GM04504 (cell line): ENCODE results near the gene MAPK11.

Experiments
- DNase-seq: peaks from one replicate; pipeline ENCODE4 v3.0.0-alpha.2; 2012; ENCODE audit warnings: low read depth

The MAPK11 gene

DNA sequence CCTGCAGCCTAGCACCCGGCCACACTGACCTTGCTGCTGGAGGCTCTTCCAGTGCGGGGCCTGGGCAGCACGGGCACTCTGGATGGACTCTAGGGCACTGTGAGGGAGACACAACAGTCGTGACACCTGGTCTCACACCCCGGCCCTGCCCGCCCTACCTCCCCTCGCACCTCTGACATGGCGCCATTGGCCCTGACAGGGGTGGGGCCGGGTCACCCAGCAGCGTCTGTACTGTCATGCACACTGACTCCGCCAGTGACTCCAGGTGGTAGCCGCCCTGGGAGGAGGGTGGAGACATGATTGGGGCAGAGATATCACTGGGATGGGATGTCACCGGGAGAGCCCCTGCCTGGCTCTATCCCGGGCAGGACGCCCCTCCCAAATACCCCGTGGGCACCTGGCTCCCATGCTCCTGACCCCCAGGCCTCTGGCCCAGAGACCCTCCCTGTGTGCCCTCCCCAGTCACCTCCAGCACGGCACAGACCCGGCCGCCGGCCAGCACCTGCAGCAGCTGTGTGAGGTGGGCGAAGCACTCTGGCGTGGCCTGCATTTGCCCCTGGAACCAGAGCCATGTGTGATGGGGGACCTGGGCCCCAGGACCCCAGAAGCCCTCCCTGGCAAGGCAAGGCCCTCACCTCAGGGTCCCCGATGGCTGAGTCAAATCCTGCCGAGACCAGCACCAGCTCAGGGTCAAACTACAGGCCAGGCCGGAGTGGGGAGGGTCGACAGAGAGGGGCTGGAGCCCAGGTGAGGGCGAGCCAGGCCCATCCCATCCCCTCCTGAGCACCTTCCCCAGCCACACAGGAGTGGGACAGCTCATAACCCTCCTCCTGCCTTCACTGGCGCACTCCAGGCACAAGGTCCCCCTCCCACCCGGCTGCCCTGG, 21.7 kb downstream of the MAPK11 start:
- no peak for DNase-seq

GRCh38 chr22:50247748-50248147, 22.4 kb downstream of the MAPK11 start:
- no peak for DNase-seq

GRCh38 chr22:50246242-50247175, 23.7 kb downstream of the MAPK11 start:
- no peak for DNase-seq

GRCh38 chr22:50245214-50246072, 24.7 kb downstream of the MAPK11 start:
- no peak for DNase-seq

DNA sequence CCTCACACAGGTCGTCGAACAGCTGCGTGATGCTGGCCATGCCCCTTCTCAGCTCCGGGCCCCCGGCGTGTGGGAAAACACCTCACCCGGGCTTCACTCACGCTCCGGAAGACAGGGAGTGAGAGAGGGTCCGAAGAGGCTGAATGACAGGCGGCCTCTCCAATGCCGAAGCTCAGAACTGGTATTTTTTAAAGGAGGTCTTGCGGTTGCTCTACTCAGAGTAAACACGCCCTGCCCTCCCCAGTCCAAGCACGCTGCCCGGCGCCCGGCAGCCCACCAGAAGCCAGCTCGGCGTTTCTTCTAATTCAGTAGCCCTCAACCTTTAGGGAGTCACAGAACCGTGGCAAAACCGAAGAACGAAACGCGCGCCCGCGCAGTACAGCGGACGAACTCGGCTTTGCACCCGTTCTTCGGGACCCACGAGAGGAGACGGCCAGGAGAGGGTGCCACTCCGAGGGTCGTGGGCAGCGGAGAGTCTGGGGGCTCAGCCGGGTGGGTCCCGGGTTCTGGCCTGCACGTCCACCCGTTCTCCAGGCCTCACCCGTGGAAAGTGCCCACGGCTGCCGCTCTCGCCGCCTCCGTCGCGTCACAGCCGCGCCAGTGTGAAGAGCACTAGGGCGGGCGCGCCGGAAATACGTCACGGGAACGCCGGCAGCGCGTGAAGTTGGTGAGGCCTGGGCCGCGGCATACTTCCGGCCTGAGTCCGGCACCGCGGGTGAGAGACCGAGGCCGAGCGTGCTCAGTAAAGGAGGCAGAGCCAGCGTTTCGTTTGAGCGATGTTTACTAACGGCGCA, 25.6 kb downstream of the MAPK11 start, which contains the start of gene TUBGCP6:
Gene TUBGCP6 (minus strand): TSS at position 604 of the 794 bp plus-strand sequence. CDS start 564 bp downstream, at position 40.
- DNase-seq = peak; percentile 83

GRCh38 chr22:50243685-50244419, 26.3 kb downstream of the MAPK11 start:
- no peak for DNase-seq

GRCh38 chr22:50242406-50242949, 27.7 kb downstream of the MAPK11 start:
- DNase-seq = no peak

DNA sequence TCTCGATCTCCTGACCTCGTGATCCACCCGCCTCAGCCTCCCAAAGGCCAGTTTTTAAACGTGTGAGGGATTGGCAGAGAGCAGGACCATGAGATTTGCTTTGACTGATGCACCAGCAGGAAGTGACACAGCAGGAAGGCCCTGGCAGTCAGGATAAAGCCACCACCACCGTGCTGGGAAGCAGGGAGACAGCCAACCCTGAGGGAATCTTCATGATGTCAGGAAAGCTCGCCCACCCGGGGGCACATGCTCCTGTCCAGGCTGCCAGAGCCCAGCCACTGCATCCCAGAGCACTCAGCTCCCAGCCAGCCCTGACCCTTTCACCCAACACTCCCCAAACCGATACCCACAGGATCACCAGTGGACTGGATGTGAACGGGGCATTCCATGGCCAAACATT, 31.4 kb downstream of the MAPK11 start:
- DNase-seq = no peak

- DNase-seq = no peak
Measured at GRCh38 chr22:50236731-50237409, 33.3 kb downstream of the MAPK11 start.

DNA sequence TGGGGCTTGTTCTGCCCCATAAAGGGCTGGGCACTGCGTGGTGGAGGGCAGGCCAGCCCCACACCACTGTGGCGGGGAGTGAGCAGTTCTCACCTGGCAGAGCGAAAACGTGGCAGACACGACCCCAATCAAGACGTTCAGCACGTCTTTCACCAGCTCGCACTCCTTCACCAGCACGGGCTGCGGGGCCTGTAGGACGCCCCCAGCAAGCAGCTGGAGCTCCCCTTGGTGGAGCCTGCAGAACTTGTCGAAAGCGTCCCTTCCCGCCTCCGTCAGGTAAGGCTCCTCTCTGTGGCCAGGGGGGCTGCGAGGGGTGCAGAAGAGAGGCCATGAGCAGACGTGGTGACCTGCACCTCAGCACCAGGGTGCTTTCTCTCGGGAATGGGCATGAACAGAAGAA, 37.0 kb downstream of the MAPK11 start:
- no peak for DNase-seq

GRCh38 chr22:50232481-50233151, 37.6 kb downstream of the MAPK11 start:
- DNase-seq = no peak

DNA sequence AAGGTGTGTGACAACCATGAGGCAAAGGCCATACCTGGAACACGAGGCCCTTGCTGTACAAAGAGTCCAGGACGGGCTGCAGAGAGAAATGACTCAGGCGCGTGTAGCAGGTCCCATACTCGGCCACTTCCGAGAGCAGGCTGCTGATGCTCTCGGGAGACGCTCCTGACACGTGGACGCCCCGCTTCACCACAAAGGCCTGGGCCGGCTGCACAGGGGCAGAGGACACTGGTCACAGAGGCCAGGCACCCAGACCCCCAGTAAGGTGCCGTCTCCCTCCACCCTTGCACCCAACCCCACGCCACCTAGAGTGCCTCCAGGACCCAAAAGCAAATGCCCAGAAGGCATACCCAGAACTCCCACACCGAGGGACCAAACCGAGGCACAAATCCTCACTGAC, 40.8 kb downstream of the MAPK11 start:
- no peak for DNase-seq

DNA sequence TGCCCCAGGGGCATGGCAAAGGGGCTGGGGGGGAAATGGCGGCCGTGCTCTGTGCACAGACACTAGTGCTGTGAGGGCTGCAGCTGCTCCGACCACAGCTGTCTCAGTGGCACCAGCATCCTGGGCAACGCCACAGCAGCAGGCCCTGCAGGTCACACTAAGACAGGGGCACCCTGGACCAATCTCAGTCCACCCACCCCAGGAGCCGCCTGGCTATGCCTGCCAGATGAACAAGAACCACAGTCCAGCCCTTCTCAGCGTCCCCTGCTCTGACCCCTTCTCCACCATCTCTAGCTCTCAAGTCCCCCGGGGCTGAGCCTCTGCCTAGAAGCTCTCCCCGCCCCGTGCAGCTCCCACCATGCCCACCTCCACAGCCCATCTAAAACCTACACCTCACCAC, 41.8 kb downstream of the MAPK11 start:
- no peak for DNase-seq

GRCh38 chr22:50227579-50228215, 42.5 kb downstream of the MAPK11 start:
- no peak for DNase-seq

DNA sequence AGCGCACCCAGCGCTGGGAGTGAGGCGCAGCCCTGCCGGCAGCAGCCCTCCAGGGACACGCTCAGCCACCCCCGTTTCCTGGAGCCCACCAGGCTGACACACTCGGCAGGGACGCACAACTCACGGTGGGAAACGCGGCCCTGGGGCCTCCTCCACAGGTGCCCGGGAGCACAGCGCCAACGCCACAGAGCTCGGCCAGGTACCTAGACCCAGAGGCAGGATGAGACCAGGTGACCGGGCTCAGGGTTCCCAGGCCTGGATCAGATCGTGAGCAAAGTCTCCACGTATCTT, 43.4 kb downstream of the MAPK11 start:
- DNase-seq = no peak

DNA sequence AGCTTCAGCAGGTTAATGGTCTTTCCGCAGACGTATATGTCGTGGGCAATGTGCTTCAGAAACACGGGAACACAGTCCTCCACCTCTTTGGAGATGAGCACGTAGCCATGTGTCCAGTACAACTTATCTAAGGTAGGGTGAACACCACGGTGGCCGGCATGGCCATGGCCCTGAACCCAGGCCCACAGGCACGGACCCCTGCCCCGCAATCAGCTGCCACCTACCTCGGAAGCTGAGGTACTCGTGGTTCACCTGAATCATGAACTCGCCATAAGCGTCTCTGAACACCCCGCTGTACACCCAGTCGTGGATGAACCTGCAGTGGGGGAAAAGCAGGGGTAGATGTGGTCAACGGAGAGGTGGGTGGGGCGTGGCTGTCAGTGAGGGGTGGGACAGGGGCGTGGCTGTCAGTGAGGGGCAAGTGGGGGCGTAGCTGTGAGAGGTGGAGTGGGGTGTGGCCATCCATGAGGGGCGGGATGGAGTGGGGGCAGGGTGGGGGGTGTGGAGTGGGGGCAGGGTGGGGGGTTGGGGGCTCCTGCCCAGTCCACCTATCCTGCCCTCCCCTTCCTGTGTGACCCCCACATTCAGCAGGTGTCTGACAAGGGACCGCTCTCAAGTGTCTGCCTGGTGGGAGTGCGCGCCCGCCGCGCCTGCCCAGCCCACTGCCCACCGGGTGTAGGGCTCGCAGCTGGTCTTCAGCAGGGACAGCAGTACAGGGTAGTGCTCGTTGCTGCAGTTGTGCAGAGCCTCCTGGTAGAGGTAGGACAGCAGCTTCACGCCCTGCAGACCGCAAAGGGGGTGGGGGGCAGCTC, 43.9 kb downstream of the MAPK11 start:
- DNase-seq = no peak

DNA sequence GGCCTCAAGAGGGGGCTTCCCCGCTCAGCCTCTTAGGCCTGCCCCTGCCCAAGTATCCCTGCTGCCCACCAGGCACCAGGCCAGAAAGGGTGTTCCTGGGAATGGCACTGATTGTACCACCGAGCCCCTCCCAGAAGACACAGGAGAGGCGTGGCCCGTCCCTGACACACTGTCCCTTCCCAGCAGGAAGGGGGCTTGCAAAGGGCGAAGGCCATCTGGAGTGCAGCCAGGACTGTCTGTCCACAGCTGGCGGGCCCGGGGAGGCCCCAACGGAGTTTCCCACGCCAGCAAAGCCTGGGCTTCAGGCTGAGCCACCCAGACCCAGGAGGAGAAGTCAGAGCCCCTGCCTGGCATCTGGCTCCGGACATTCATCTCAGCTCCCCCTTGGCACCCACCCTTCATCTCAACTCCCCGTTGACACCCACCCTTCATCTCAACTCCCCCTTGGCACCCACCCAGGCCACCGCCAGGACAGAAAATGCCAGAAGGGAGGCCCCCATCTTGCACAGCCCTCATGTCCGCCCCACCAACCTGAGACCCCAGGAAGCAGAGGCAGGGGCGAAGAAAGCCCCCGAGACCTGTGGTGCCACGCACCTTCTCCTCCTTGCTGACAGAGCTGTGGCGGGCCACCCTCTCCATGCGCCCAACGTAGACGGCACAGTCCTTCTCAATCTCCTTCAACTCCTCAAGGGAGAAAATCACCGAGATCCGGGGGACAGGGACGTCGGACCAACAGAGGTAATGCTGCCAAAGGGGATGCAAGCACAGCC, 44.8 kb downstream of the MAPK11 start:
- DNase-seq = no peak
